ENCODE results near the gene CFAP77. TPM values are rescaled to one million over a fixed set of nuclear protein-coding genes. Genes with fewer than 3 reads are reported as not detected.

The CFAP77 gene
- polyA plus RNA-seq, 1 experiment = not detected

- Histone ChIP-seq H3K27me3 (ENCODE audit: control insufficient read depth, insufficient read depth, low read length) (peaks cover 83% of the 10 kb centered on the region), H3K36me3 (ENCODE audit: control insufficient read depth, insufficient read depth, low read length) (no peaks in the 10 kb centered on the region), H3K4me3 (ENCODE audit: low read depth, low read length) (no peak overlapping the region)
- TF ChIP-seq CTCF (IDR thresholded peaks at IDR 0.05; ENCODE audit: insufficient read depth, low read depth, low read length) = no peak
- DNase-seq (ENCODE audit: low read depth) = no peak
- ChIA-PET CTCF (interaction anchor here (2.7 kb wide), 1 partner anchor 11 kb away, joined by 13 read pairs; no protein-coding TSS in a partner anchor), POLR2A (no interaction called here)
Observed at GRCh38 chr9:132585954-132586829, 176.2 kb downstream of the CFAP77 start.

GRCh38 chr9:132586830-132587591, 177.0 kb downstream of the CFAP77 start:
- ChIA-PET POLR2A (no interaction called here), CTCF (interaction anchor here (0.7 to 2.7 kb wide), 3 partner anchors 12 to 449 kb away, joined by 3 to 13 read pairs (median 3); no protein-coding TSS in a partner anchor)
- Histone ChIP-seq H3K36me3 (ENCODE audit: control insufficient read depth, insufficient read depth, low read length) (no peaks in the 10 kb centered on the region; the same call in 1 of the 2 replicates), H3K27me3 (ENCODE audit: control insufficient read depth, insufficient read depth, low read length) (peaks cover 82% of the 10 kb centered on the region), H3K4me3 (ENCODE audit: low read depth, low read length) (no peak overlapping the region)
- no peak for TF ChIP-seq CTCF (IDR thresholded peaks at IDR 0.05; ENCODE audit: insufficient read depth, low read depth, low read length)
- DNase-seq (ENCODE audit: low read depth) = no peak

GRCh38 chr9:132587592-132587955, 177.6 kb downstream of the CFAP77 start:
- no peak for DNase-seq (ENCODE audit: low read depth)
- Histone ChIP-seq H3K36me3 (ENCODE audit: control insufficient read depth, insufficient read depth, low read length) (no peaks in the 10 kb centered on the region; the same call in 1 of the 2 replicates), H3K4me3 (ENCODE audit: low read depth, low read length) (no peak overlapping the region), H3K27me3 (ENCODE audit: control insufficient read depth, insufficient read depth, low read length) (peaks cover 84% of the 10 kb centered on the region)
- POLR2A ChIA-PET = no interaction called here
- CTCF ChIA-PET = interaction anchor here (0.7 to 2.7 kb wide), 3 partner anchors 13 to 449 kb away, joined by 3 to 13 read pairs (median 3); no protein-coding TSS in a partner anchor
- no peak for TF ChIP-seq CTCF (IDR thresholded peaks at IDR 0.05; ENCODE audit: insufficient read depth, low read depth, low read length)

- no peak for TF ChIP-seq CTCF (IDR thresholded peaks at IDR 0.05; ENCODE audit: insufficient read depth, low read depth, low read length)
- POLR2A ChIA-PET = no interaction called here
- DNase-seq (ENCODE audit: low read depth) = no peak
- CTCF ChIA-PET = interaction anchor here (0.8 kb wide), 1 partner anchor 12 kb away, joined by 3 read pairs; no protein-coding TSS in a partner anchor
- Histone ChIP-seq H3K4me3 (ENCODE audit: low read depth, low read length) (no peak overlapping the region), H3K27me3 (ENCODE audit: control insufficient read depth, insufficient read depth, low read length) (peaks cover 79% of the 10 kb centered on the region), H3K36me3 (ENCODE audit: control insufficient read depth, insufficient read depth, low read length) (no peaks in the 10 kb centered on the region; the same call in 1 of the 2 replicates)
Observed at GRCh38 chr9:132588098-132588497, 178.1 kb downstream of the CFAP77 start.

Data from BJ (cell line).